Measurements from ENCODE around the gene LARP4B.

GRCh38 chr10:923844-924523, 7.5 kb downstream of the LARP4B start:
- TF ChIP-seq EZH2 (IDR thresholded peaks at IDR 0.05; ENCODE audit: borderline replicate concordance, insufficient read depth, low read length, poor library complexity, severe bottlenecking) (no peak), REST (IDR thresholded peaks at IDR 0.05; ENCODE audit: borderline replicate concordance) (no peak), CTCF (IDR thresholded peaks at IDR 0.05; ENCODE audit: poor library complexity, severe bottlenecking) (no peak), POLR2AphosphoS5 (IDR thresholded peaks at IDR 0.05) (no peak), EP300 (conservative IDR thresholded peaks at IDR 0.05; ENCODE audit: poor library complexity, severe bottlenecking) (no peak), MXI1 (conservative IDR thresholded peaks at IDR 0.05; ENCODE audit: poor library complexity, severe bottlenecking) (no peak), TAF1 (IDR thresholded peaks at IDR 0.05; ENCODE audit: low read depth) (no peak), SMC3 (conservative IDR thresholded peaks at IDR 0.05; ENCODE audit: poor library complexity) (no peak), RAD21 (conservative IDR thresholded peaks at IDR 0.05) (no peak)
